ENCODE data around the gene PIP4K2A. TPM values are rescaled to one million over a fixed set of nuclear protein-coding genes. Genes with fewer than 3 reads are reported as not detected.
"Not testable (repeated sequence)": the region's sequence is repeated elsewhere in the genome, so short reads cannot be mapped to it uniquely, and the experiment has no call there.

Gene PIP4K2A
- total RNA-seq, 1 experiment from 2014 or later: 24.2 TPM

GRCh38 chr10:22742678-22743077 is 28.3 kb upstream of the PIP4K2A start:
- intact Hi-C loops (cut with micrococcal nuclease; ENCODE audit: unreplicated experiment): no loop called here
- CTCF ChIA-PET: no interaction called here
- no peak for DNase-seq
- TF ChIP-seq CTCF (IDR thresholded peaks at IDR 0.05; ENCODE audit: unreplicated experiment): no peak
- Mint-ChIP-seq H3K36me3 (ENCODE audit: insufficient read depth, unreplicated experiment) (no peaks in the 10 kb centered on the region), H3K4me1 (ENCODE audit: low read depth, unreplicated experiment) (peaks cover 15% of the 10 kb centered on the region), H3K4me3 (ENCODE audit: low read depth, unreplicated experiment) (no peak overlapping the region), H3K9me3 (ENCODE audit: low read depth, unreplicated experiment) (peaks cover 7% of the 10 kb centered on the region), H3K27ac (ENCODE audit: unreplicated experiment) (peak overlapping the region; percentile 3), H3K27me3 (ENCODE audit: unreplicated experiment) (no peaks in the 10 kb centered on the region)
- no TSS peak for BruUV-seq (replicated peaks)

- H3K36me3 Mint-ChIP-seq (ENCODE audit: insufficient read depth, unreplicated experiment); DNase-seq; H3K9me3 Mint-ChIP-seq (ENCODE audit: low read depth, unreplicated experiment); H3K27ac Mint-ChIP-seq (ENCODE audit: unreplicated experiment); BruUV-seq (replicated peaks); H3K4me3 Mint-ChIP-seq (ENCODE audit: low read depth, unreplicated experiment); intact Hi-C loops (cut with micrococcal nuclease; ENCODE audit: unreplicated experiment); H3K27me3 Mint-ChIP-seq (ENCODE audit: unreplicated experiment): not testable (repeated sequence)
- CTCF ChIA-PET: interaction anchor here (0.5 to 1.3 kb wide), 3 partner anchors 9 to 1406 kb away, joined by 3 to 6 read pairs (median 3); no protein-coding TSS in a partner anchor
- peaks cover 16% of the 10 kb centered on the region for H3K4me1 Mint-ChIP-seq (ENCODE audit: low read depth, unreplicated experiment)
Measured at GRCh38 chr10:22741631-22742030, 27.3 kb upstream of the PIP4K2A start.

GRCh38 chr10:22740180-22740579 is 25.8 kb upstream of the PIP4K2A start:
- Mint-ChIP-seq H3K9me3 (ENCODE audit: low read depth, unreplicated experiment) (peaks cover 7% of the 10 kb centered on the region), H3K27ac (ENCODE audit: unreplicated experiment) (no peak overlapping the region), H3K4me3 (ENCODE audit: low read depth, unreplicated experiment) (no peak overlapping the region), H3K4me1 (ENCODE audit: low read depth, unreplicated experiment) (peaks cover 23% of the 10 kb centered on the region), H3K36me3 (ENCODE audit: insufficient read depth, unreplicated experiment) (no peaks in the 10 kb centered on the region), H3K27me3 (ENCODE audit: unreplicated experiment) (no peaks in the 10 kb centered on the region)
- intact Hi-C loops (cut with micrococcal nuclease; ENCODE audit: unreplicated experiment): no loop called here
- CTCF ChIA-PET: no interaction called here
- no peak for DNase-seq
- no peak for TF ChIP-seq CTCF (IDR thresholded peaks at IDR 0.05; ENCODE audit: unreplicated experiment)
- BruUV-seq (replicated peaks): no TSS peak

GRCh38 chr10:22737587-22737986 is 23.2 kb upstream of the PIP4K2A start:
- Mint-ChIP-seq H3K36me3 (ENCODE audit: insufficient read depth, unreplicated experiment) (no peaks in the 10 kb centered on the region), H3K4me1 (ENCODE audit: low read depth, unreplicated experiment) (peaks cover 17% of the 10 kb centered on the region), H3K9me3 (ENCODE audit: low read depth, unreplicated experiment) (peaks cover 4% of the 10 kb centered on the region), H3K27ac (ENCODE audit: unreplicated experiment) (no peak overlapping the region), H3K4me3 (ENCODE audit: low read depth, unreplicated experiment) (no peak overlapping the region), H3K27me3 (ENCODE audit: unreplicated experiment) (no peaks in the 10 kb centered on the region)
- TF ChIP-seq CTCF (IDR thresholded peaks at IDR 0.05; ENCODE audit: unreplicated experiment): no peak
- no TSS peak for BruUV-seq (replicated peaks)
- no peak for DNase-seq
- CTCF ChIA-PET: no interaction called here
- intact Hi-C loops (cut with micrococcal nuclease; ENCODE audit: unreplicated experiment): no loop called here

GRCh38 chr10:22736134-22736533 is 21.8 kb upstream of the PIP4K2A start:
- no peak overlapping the region for H3K27ac Mint-ChIP-seq (ENCODE audit: unreplicated experiment)
- no peak for DNase-seq
- CTCF ChIA-PET: interaction anchor here (0.7 to 1.0 kb wide), 2 partner anchors 14 to 37 kb away, joined by 3 read pairs; no protein-coding TSS in a partner anchor
- intact Hi-C loops (cut with micrococcal nuclease; ENCODE audit: unreplicated experiment): no loop called here
- no peaks in the 10 kb centered on the region for H3K36me3 Mint-ChIP-seq (ENCODE audit: insufficient read depth, unreplicated experiment)
- peaks cover 4% of the 10 kb centered on the region for H3K9me3 Mint-ChIP-seq (ENCODE audit: low read depth, unreplicated experiment)
- no TSS peak for BruUV-seq (replicated peaks)
- no peak overlapping the region for H3K4me3 Mint-ChIP-seq (ENCODE audit: low read depth, unreplicated experiment)
- no peaks in the 10 kb centered on the region for H3K27me3 Mint-ChIP-seq (ENCODE audit: unreplicated experiment)
- TF ChIP-seq CTCF (IDR thresholded peaks at IDR 0.05; ENCODE audit: unreplicated experiment): no peak
- H3K4me1 Mint-ChIP-seq (ENCODE audit: low read depth, unreplicated experiment): peaks cover 23% of the 10 kb centered on the region

Data from Calu3 (cell line).